ENCODE data around the gene MED13L.

DNA sequence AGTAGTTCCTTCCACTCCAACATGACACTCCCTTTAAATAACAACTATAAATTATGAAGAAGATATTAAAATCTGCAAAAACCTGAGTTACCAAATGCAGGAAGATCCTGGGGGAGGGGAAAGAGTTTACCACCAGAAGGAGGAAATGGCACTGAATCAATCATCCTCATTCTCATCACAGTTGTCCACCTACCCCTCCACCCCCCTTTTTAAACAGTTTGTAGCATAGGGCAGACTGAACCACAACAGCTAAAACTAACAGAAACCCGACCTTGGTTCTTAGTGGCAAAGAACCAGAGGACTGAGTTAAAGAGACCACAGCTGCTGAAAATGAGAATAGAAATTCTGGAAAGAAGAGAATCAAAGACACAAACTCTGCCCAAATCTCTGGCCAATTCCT is 189.5 kb downstream of the MED13L start:
- no peak for TF ChIP-seq CSDC2 (CRISPR knock-in tag; IDR thresholded peaks at IDR 0.05)
- no peak for TF ChIP-seq ZNF8 (CRISPR knock-in tag; IDR thresholded peaks at IDR 0.05)
